ENCODE data around the gene PDCD1.

DNA sequence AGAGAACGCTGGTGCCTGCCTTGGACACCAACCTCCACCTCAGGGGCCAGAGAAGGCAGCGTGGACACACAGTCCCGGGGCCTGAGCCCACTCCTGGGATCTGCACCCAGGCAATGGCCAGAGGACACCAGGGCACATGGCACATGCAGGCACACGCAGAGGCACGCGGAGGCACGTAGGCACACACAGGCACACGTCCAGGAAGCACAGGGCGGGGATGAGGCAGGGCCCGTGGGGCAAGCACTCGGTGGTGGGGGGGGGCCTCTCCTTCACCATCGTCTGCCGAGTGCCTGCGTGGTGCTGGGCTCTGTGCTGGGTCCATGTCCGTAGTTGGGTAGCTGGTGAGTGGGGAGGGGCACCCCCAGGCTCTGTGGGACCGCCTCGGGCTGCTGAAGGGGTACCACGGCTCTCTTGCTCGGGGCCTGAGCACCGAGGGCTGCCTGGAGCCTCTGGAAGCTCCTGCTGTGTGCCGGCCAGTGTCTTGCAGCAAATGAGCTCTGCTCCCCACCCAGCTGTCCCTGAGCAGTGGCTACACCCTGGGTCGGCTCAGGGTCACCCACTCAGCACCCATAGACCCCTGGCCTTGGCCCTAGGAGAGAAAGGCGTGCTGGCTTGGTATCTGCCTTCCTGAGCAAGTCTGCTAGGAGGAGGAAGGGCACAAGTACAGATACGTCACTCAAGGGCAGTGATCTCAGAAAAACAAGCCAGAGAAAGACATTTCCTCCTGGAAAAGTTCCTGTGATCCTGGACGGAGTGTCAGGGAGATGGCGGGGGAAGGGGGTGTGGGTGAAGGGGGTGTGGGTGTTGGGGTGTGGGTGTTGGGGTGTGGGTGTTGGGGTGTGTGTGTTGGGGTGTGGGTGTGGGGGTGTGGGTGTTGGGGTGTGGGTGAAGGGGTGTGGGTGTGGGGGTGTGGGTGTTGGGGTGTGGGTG lies 37.3 kb upstream of the PDCD1 start:
- TF ChIP-seq, protein P1, sequence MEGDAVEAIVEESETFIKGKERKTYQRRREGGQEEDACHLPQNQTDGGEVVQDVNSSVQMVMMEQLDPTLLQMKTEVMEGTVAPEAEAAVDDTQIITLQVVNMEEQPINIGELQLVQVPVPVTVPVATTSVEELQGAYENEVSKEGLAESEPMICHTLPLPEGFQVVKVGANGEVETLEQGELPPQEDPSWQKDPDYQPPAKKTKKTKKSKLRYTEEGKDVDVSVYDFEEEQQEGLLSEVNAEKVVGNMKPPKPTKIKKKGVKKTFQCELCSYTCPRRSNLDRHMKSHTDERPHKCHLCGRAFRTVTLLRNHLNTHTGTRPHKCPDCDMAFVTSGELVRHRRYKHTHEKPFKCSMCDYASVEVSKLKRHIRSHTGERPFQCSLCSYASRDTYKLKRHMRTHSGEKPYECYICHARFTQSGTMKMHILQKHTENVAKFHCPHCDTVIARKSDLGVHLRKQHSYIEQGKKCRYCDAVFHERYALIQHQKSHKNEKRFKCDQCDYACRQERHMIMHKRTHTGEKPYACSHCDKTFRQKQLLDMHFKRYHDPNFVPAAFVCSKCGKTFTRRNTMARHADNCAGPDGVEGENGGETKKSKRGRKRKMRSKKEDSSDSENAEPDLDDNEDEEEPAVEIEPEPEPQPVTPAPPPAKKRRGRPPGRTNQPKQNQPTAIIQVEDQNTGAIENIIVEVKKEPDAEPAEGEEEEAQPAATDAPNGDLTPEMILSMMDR (conservative IDR thresholded peaks at IDR 0.05; ENCODE audit: low read length), result no peak
- no peak for TF ChIP-seq EZH2phosphoT487 (IDR thresholded peaks at IDR 0.05; ENCODE audit: borderline replicate concordance)

All from Loucy (cell line).